ENCODE results near the gene TOX3. TPM values are rescaled to one million over a fixed set of nuclear protein-coding genes. Genes with fewer than 3 reads are reported as not detected.

The TOX3 gene
- total RNA-seq, 1 donor from 2014 or later, result not detected

- DNase-seq (ENCODE audit: low spot score), result no peak
- intact Hi-C loops (cut with DNase I), result no loop called here
These were observed 2.2 kb downstream of the TOX3 start for GRCh38 chr16:52544703-52545102.

- no peak for DNase-seq (ENCODE audit: low spot score)
- intact Hi-C loops (cut with DNase I), result no loop called here
These were observed 3.3 kb downstream of the TOX3 start for GRCh38 chr16:52543654-52544053.

GRCh38 chr16:52540910-52541309 lies 6.0 kb downstream of the TOX3 start:
- intact Hi-C loops (cut with DNase I), result no loop called here

GRCh38 chr16:52539191-52539590 lies 7.8 kb downstream of the TOX3 start:
- DNase-seq (ENCODE audit: low spot score), result no peak
- intact Hi-C loops (cut with DNase I), result no loop called here

More at GRCh38 chr16:52540910-52541309, 6.0 kb downstream of the TOX3 start:
- no peak for DNase-seq (ENCODE audit: low spot score)

- intact Hi-C loops (cut with DNase I), result no loop called here
- no peak for DNase-seq (ENCODE audit: low spot score)
These were observed 8.4 kb downstream of the TOX3 start for GRCh38 chr16:52538511-52538910.

- intact Hi-C loops (cut with DNase I), result no loop called here
These were observed 9.4 kb downstream of the TOX3 start for GRCh38 chr16:52537516-52537915.

GRCh38 chr16:52535076-52535475 lies 11.9 kb downstream of the TOX3 start:
- intact Hi-C loops (cut with DNase I), result no loop called here
- DNase-seq (ENCODE audit: low spot score), result no peak

More at GRCh38 chr16:52537516-52537915, 9.4 kb downstream of the TOX3 start:
- DNase-seq (ENCODE audit: low spot score), result no peak

GRCh38 chr16:52533296-52533695 lies 13.6 kb downstream of the TOX3 start:
- intact Hi-C loops (cut with DNase I), result no loop called here
- no peak for DNase-seq (ENCODE audit: low spot score)

- intact Hi-C loops (cut with DNase I), result no loop called here
- no peak for DNase-seq (ENCODE audit: low spot score)
These were observed 14.6 kb downstream of the TOX3 start for GRCh38 chr16:52532384-52532783.

- intact Hi-C loops (cut with DNase I), result no loop called here
- no peak for DNase-seq (ENCODE audit: low spot score)
These were observed 17.7 kb downstream of the TOX3 start for GRCh38 chr16:52529226-52529625.

GRCh38 chr16:52528393-52529065 lies 18.4 kb downstream of the TOX3 start:
- intact Hi-C loops (cut with DNase I), result no loop called here
- no peak for DNase-seq (ENCODE audit: low spot score)

GRCh38 chr16:52526830-52527229 lies 20.1 kb downstream of the TOX3 start:
- DNase-seq (ENCODE audit: low spot score), result no peak
- intact Hi-C loops (cut with DNase I), result no loop called here

- intact Hi-C loops (cut with DNase I), result no loop called here
- DNase-seq (ENCODE audit: low spot score), result no peak
These were observed 20.7 kb downstream of the TOX3 start for GRCh38 chr16:52526116-52526828.

- no peak for DNase-seq (ENCODE audit: low spot score)
- intact Hi-C loops (cut with DNase I), result no loop called here
These were observed 25.4 kb downstream of the TOX3 start for GRCh38 chr16:52521570-52521969.

- intact Hi-C loops (cut with DNase I), result no loop called here
- no peak for DNase-seq (ENCODE audit: low spot score)
These were observed 28.1 kb downstream of the TOX3 start for GRCh38 chr16:52518884-52519283.

- no peak for DNase-seq (ENCODE audit: low spot score)
- intact Hi-C loops (cut with DNase I), result no loop called here
These were observed 31.8 kb downstream of the TOX3 start for GRCh38 chr16:52515068-52515671.

- intact Hi-C loops (cut with DNase I), result no loop called here
- no peak for DNase-seq (ENCODE audit: low spot score)
These were observed 34.5 kb downstream of the TOX3 start for GRCh38 chr16:52512297-52512987.

- no peak for DNase-seq (ENCODE audit: low spot score)
- intact Hi-C loops (cut with DNase I), result no loop called here
These were observed 45.2 kb downstream of the TOX3 start for GRCh38 chr16:52501746-52502145.

GRCh38 chr16:52500963-52501362 lies 46.0 kb downstream of the TOX3 start:
- intact Hi-C loops (cut with DNase I), result no loop called here
- no peak for DNase-seq (ENCODE audit: low spot score)

- intact Hi-C loops (cut with DNase I), result no loop called here
- DNase-seq (ENCODE audit: low spot score), result no peak
These were observed 47.9 kb downstream of the TOX3 start for GRCh38 chr16:52499060-52499440.

Data from cardiac septum (tissue), 1 donor.